Measurements from ENCODE around the gene NPR2.

Gene NPR2

DNA sequence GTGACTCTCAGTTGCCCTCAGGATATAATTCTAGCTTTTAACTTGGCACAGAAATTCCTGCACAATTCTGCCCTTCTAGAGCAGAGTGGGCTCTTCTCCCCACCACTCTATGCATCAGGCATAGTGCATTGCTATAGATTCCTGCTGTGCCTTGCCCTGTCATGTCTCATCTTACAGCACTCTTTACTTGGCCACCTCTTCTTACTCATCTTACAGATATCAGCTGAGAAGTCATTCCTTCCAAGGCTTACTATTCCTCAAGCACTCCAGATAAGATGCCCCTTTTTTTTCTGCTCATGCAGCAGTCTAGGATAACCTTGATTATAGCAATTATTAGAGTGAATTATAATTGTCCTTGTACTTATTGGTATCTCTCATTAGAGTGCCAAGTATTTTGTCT, 31.5 kb downstream of the NPR2 start:
- H3K4me1 ChIP-seq (ENCODE audit: insufficient read depth, low read length) = peaks cover 8% of the 10 kb centered on the region; the same call in 1 of the 2 replicates
- no peaks in the 10 kb centered on the region for H3K9me3 ChIP-seq (ENCODE audit: insufficient read depth, low read depth, low read length)
- no peaks in the 10 kb centered on the region for H3K27me3 ChIP-seq (ENCODE audit: insufficient read depth, low read length)

DNA sequence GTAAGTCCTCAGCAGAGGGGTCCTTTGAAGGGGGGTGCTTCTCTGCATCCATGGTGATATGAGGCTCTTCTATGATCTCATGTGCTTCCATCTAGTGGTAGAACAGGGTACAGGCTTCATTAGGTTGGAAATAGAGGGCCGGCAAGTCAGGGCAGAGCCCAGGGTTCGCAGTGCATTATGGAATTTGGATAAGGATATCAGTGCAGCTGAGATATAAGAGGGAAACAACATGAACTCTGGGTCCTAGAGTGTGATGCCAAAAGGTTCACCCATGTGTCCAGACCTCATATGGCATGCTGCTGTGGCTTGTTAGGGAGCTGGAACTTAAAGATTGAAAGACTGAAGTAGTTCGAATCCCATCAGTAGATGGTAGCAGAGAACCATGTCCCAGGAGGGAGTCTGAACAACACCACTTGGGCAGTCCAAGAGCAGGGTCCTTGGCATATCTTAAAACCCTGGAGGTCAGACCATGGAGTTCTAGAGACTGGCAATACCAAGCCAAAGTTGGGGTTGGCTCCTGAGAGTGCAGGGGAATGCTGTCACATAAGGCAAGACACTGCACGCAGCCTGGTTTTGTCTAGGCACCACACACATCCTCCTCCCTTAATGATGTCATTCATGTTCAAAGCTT, 34.8 kb downstream of the NPR2 start:
- Histone ChIP-seq H3K9me3 (ENCODE audit: insufficient read depth, low read depth, low read length) (no peaks in the 10 kb centered on the region), H3K27me3 (ENCODE audit: insufficient read depth, low read length) (no peaks in the 10 kb centered on the region), H3K4me1 (ENCODE audit: insufficient read depth, low read length) (peaks cover 14% of the 10 kb centered on the region; the same call in 1 of the 2 replicates), H3K27ac (ENCODE audit: low read length) (no peak overlapping the region), H3K36me3 (ENCODE audit: insufficient read depth, low read depth, low read length) (no peaks in the 10 kb centered on the region), H3K9ac (ENCODE audit: low read depth, low read length) (no peak overlapping the region), H3K4me3 (ENCODE audit: low read length) (no peak overlapping the region)

More for the DNA sequence above, 31.5 kb downstream of the NPR2 start:
- no peak overlapping the region for H3K4me3 ChIP-seq (ENCODE audit: low read length)
- no peak overlapping the region for H3K9ac ChIP-seq (ENCODE audit: low read depth, low read length)
- no peak overlapping the region for H3K27ac ChIP-seq (ENCODE audit: low read length)
- H3K36me3 ChIP-seq (ENCODE audit: insufficient read depth, low read depth, low read length) = no peaks in the 10 kb centered on the region

DNA sequence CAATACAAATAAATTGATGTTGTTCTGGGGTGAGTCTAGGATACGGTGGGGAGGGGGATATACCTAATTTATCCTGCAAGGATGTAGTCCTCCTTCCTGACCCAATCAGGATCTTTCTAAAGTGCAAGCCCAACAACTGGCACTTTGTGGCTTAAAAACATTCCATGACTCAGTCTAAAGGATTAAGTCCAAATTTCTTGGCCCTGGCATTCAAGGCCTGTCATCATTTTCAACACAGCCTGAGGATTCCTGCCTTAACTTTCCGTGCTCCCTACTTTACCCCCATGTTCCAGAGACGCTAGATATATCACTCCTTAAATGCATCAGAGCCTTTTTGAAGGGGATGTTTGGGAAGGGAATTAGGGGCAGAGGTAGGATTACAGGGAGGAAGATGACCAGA, 36.1 kb downstream of the NPR2 start:
- no peaks in the 10 kb centered on the region for H3K27me3 ChIP-seq (ENCODE audit: insufficient read depth, low read length)
- H3K4me3 ChIP-seq (ENCODE audit: low read length) = no peak overlapping the region
- no peaks in the 10 kb centered on the region for H3K9me3 ChIP-seq (ENCODE audit: insufficient read depth, low read depth, low read length)
- H3K27ac ChIP-seq (ENCODE audit: low read length) = no peak overlapping the region
- peaks cover 14% of the 10 kb centered on the region; the same call in 1 of the 2 replicates for H3K4me1 ChIP-seq (ENCODE audit: insufficient read depth, low read length)
- H3K36me3 ChIP-seq (ENCODE audit: insufficient read depth, low read depth, low read length) = no peaks in the 10 kb centered on the region
- H3K9ac ChIP-seq (ENCODE audit: low read depth, low read length) = no peak overlapping the region

DNA sequence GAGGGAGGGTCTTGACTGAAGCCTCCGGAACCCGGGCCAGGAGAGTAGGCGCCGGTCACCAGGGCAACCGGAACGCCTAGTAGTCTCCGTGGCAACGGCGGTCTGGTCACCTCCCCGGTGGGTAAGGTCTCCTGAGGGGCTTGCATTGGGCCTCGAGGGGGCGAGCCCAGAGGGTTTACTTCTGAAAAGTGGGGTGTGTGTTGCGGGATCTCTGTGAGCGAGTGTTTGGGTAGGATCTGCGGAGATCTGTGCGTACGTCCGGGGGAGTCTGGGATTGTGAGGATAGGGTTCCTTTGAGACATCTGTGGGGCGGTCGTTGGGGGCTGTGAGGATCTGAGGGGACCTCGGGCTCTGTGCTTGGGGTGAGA, 37.3 kb downstream of the NPR2 start, which contains the start of gene FAM221B:
Gene FAM221B, minus strand, starts transcription at position 17 of the 368 bp plus-strand sequence. CDS start 2,571 bp downstream, outside the sequence.
- Histone ChIP-seq H3K4me1 (ENCODE audit: insufficient read depth, low read length) (peaks cover 10% of the 10 kb centered on the region; the same call in 1 of the 2 replicates), H3K27me3 (ENCODE audit: insufficient read depth, low read length) (no peaks in the 10 kb centered on the region), H3K4me3 (ENCODE audit: low read length) (peak within 1 kb of the TSS; percentile 75), H3K9ac (ENCODE audit: low read depth, low read length) (peak within 1 kb of the TSS; percentile 61; the same call in 1 of the 2 replicates), H3K36me3 (ENCODE audit: insufficient read depth, low read depth, low read length) (no peaks in the 10 kb centered on the region), H3K27ac (ENCODE audit: low read length) (no peak within 1 kb of the TSS), H3K9me3 (ENCODE audit: insufficient read depth, low read depth, low read length) (no peaks in the 10 kb centered on the region)

DNA sequence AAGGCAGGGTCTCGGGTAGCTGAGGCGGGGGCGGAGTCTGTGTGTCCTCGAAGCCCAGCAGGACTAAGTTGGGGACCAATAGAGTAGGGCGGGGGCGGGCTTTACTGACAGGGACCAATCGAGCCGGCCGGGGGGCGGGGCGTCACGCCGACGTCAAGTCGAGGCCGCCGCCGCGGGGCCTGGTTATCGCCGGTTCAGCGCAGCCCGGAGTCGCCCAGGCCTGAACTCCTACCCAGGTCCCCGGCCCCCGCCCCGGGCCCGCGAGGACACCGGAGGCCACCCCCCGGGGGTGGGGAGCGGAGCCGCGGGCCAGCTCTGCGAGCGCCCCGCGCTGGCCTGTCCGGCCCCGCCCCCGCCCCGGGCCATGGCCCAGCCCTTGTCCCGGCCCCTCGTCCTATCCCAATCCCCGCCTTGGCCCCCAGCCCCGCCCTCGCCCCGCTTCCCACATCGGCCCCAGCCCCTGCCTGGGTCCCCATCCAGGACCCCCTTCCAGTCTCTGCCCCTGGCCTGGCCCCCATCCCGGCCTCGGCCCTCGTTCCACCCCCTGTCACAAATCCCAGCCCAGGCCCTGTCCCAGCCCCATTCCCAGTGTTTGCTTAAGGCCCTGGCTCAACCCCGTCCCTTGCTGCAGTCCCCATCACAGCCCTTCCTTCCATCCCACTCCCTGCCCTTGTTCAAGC, 37.8 kb downstream of the NPR2 start, which contains the start of gene TMEM8B:
Gene TMEM8B, plus strand, starts transcription at position 145 of the 680 bp plus-strand sequence. Its CDS starts 220 bp downstream, at position 365.
- Histone ChIP-seq H3K36me3 (ENCODE audit: insufficient read depth, low read depth, low read length) (no peaks in the 10 kb centered on the region), H3K4me3 (ENCODE audit: low read length) (peak within 1 kb of the TSS; percentile 75), H3K9me3 (ENCODE audit: insufficient read depth, low read depth, low read length) (no peaks in the 10 kb centered on the region), H3K27ac (ENCODE audit: low read length) (no peak within 1 kb of the TSS), H3K9ac (ENCODE audit: low read depth, low read length) (peak within 1 kb of the TSS; percentile 61; the same call in 1 of the 2 replicates), H3K27me3 (ENCODE audit: insufficient read depth, low read length) (no peaks in the 10 kb centered on the region), H3K4me1 (ENCODE audit: insufficient read depth, low read length) (peaks cover 7% of the 10 kb centered on the region; the same call in 1 of the 2 replicates)

DNA sequence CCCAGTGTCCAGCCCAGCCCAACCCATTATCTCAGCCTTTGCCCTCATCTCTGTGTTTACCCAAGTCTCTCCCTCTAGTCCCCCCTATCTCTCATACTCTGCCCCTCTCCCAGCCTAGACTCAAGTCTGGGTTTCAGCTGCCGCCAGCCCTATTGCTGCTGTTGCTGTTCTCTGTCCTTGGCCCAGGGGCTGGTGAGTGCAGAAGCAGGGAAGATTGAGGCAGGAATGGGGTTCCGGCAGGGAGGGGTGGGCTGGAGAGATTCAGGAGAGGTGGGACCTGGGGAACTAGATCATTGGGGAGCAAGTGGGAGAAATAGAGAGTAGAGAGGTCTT, 38.3 kb downstream of the NPR2 start:
- peak overlapping the region; percentile 75 for H3K4me3 ChIP-seq (ENCODE audit: low read length)
- H3K27me3 ChIP-seq (ENCODE audit: insufficient read depth, low read length) = no peaks in the 10 kb centered on the region
- no peaks in the 10 kb centered on the region for H3K9me3 ChIP-seq (ENCODE audit: insufficient read depth, low read depth, low read length)
- no peak overlapping the region for H3K27ac ChIP-seq (ENCODE audit: low read length)
- H3K36me3 ChIP-seq (ENCODE audit: insufficient read depth, low read depth, low read length) = no peaks in the 10 kb centered on the region
- peak overlapping the region; percentile 61; the same call in 1 of the 2 replicates for H3K9ac ChIP-seq (ENCODE audit: low read depth, low read length)
- peaks cover 6% of the 10 kb centered on the region; the same call in 1 of the 2 replicates for H3K4me1 ChIP-seq (ENCODE audit: insufficient read depth, low read length)

DNA sequence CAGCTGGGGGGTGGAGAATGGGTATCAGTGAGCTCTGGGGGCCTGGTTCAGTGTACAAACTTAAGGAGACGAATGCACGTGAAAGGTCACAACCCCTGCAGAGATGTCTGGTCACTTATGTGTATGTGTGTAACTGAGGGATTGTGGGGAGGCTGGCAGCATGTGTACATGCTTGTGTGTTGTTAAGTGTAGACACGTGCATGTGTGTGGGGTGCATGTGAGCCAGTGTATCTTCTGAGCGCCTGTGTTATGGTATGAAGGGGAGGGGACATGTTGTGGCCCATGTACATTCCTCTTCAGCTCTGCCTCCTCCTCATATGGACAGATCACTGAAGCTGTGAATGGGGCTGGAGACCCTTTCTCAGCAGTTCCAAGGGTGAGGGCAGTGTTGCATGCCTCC, 39.6 kb downstream of the NPR2 start:
- H3K9me3 ChIP-seq (ENCODE audit: insufficient read depth, low read depth, low read length) = no peaks in the 10 kb centered on the region
- no peak overlapping the region for H3K27ac ChIP-seq (ENCODE audit: low read length)
- H3K4me1 ChIP-seq (ENCODE audit: insufficient read depth, low read length) = peaks cover 6% of the 10 kb centered on the region; the same call in 1 of the 2 replicates
- no peaks in the 10 kb centered on the region for H3K27me3 ChIP-seq (ENCODE audit: insufficient read depth, low read length)
- no peak overlapping the region for H3K4me3 ChIP-seq (ENCODE audit: low read length)
- H3K36me3 ChIP-seq (ENCODE audit: insufficient read depth, low read depth, low read length) = no peaks in the 10 kb centered on the region
- H3K9ac ChIP-seq (ENCODE audit: low read depth, low read length) = no peak overlapping the region

DNA sequence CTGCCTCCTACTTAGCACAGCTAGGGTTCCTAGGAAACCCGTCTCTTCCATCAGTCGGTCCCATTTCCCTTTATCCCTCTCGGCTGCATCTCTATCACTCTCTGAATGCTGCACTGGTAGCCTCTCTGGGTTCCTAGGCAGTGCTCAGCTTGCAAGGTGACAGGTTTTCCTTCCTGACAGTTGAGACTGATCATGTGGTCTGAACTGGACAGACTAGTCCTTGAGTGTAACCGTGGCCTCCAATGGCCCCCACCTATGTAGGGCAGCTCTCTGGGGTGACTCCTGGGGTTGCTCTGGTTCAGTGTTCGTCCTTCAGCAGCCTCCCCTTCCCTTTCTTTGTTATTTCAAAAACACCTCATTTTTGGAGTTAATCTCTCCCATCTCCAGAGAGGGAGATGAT, 41.4 kb downstream of the NPR2 start:
- Histone ChIP-seq H3K4me1 (ENCODE audit: insufficient read depth, low read length) (peaks cover 6% of the 10 kb centered on the region; the same call in 1 of the 2 replicates), H3K9me3 (ENCODE audit: insufficient read depth, low read depth, low read length) (no peaks in the 10 kb centered on the region), H3K27me3 (ENCODE audit: insufficient read depth, low read length) (no peaks in the 10 kb centered on the region), H3K27ac (ENCODE audit: low read length) (no peak overlapping the region), H3K36me3 (ENCODE audit: insufficient read depth, low read depth, low read length) (no peaks in the 10 kb centered on the region), H3K9ac (ENCODE audit: low read depth, low read length) (no peak overlapping the region), H3K4me3 (ENCODE audit: low read length) (no peak overlapping the region)

DNA sequence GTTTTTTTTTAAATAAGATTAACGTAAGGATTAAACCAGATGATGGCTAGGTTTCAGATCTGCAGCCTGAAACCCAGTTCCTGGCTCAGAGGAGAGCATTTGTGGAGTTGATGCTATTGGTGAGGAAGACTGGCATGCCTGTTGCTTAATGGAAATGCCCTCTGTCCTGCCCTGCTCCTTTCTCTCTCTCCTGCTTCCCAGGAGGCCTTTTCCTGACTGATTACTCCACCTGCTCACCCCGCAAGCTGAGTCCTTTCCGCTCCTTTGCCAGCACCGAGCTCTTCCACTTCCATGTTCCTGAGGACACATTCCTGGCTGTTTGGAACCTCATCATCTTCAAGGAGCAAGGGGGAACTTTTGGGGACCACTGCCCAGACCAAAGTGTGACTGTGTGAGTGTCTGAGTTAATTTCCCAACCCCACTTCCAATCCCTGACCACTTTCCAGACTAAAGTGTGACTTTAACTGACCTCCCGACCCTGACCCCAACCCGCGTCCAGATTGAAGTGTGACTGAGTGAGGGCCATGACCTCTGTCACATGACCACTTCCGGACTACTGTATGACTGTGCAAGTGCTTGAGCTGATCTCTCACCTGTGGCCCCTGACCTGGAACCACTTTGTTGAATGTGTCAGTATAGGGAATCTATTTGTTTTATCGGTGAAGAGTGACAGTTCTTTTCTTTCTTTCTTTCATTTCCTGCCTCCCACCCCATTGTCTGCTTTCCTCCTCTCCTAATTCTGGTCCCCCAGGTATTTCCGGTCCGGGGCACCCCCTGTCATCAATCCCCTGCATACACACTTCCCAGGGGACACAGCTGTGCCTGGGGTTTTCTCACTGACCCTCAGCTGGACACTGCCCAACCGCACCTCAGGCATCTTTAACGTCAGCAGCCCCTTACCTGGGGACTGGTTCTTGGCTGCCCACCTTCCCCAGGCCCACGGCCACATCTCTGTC, 43.1 kb downstream of the NPR2 start:
- no peak overlapping the region for H3K4me3 ChIP-seq (ENCODE audit: low read length)
- H3K9ac ChIP-seq (ENCODE audit: low read depth, low read length) = no peak overlapping the region
- no peaks in the 10 kb centered on the region for H3K9me3 ChIP-seq (ENCODE audit: insufficient read depth, low read depth, low read length)
- H3K36me3 ChIP-seq (ENCODE audit: insufficient read depth, low read depth, low read length) = no peaks in the 10 kb centered on the region
- no peaks in the 10 kb centered on the region for H3K27me3 ChIP-seq (ENCODE audit: insufficient read depth, low read length)
- H3K4me1 ChIP-seq (ENCODE audit: insufficient read depth, low read length) = peaks cover 6% of the 10 kb centered on the region; the same call in 1 of the 2 replicates
- no peak overlapping the region for H3K27ac ChIP-seq (ENCODE audit: low read length)

DNA sequence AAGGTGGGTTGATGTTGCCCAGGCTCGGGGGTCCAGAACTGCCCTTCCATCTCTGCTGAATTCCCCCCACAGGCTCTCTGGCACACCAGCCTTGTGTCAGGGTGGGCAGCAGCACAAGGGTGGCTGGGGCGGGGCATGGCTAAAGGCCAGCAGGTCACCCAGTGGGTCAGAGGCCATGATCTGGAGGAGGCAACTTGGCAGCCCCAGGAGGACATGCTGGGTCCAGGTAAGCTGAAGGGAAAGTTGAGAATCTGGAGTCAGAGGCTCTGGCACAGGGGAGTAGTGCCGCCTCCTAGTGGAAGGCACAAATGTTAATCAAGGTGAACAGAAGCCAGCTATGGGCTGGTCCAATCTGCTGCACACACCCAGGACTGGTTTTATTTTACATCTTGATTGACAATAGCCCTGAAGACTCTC, 43.8 kb downstream of the NPR2 start:
- no peaks in the 10 kb centered on the region for H3K36me3 ChIP-seq (ENCODE audit: insufficient read depth, low read depth, low read length)
- H3K4me3 ChIP-seq (ENCODE audit: low read length) = no peak overlapping the region
- H3K9ac ChIP-seq (ENCODE audit: low read depth, low read length) = no peak overlapping the region
- H3K27ac ChIP-seq (ENCODE audit: low read length) = no peak overlapping the region
- H3K4me1 ChIP-seq (ENCODE audit: insufficient read depth, low read length) = no peaks in the 10 kb centered on the region
- no peaks in the 10 kb centered on the region for H3K27me3 ChIP-seq (ENCODE audit: insufficient read depth, low read length)
- no peaks in the 10 kb centered on the region for H3K9me3 ChIP-seq (ENCODE audit: insufficient read depth, low read depth, low read length)

DNA sequence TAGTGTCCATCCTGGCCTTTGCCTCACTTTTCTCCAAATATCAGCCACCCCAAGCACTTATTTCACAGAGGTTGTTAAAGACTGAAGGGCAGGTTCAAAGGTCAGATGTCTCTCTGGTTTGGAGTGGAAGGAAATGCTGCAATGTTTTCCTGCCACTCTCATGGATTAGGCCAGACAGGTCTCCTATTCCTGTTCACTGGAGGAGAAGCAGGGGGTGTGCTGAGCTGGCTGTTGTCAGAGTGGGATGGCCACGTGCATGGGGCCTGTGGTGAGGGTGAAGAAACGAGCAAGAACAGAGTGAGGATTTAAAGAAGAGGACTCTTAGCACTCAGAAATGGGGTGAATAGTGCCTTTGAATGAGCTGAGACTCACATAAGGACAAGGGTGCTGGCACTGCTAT, 44.4 kb downstream of the NPR2 start:
- Histone ChIP-seq H3K36me3 (ENCODE audit: insufficient read depth, low read depth, low read length) (no peaks in the 10 kb centered on the region), H3K9me3 (ENCODE audit: insufficient read depth, low read depth, low read length) (no peaks in the 10 kb centered on the region), H3K4me3 (ENCODE audit: low read length) (no peak overlapping the region), H3K27ac (ENCODE audit: low read length) (no peak overlapping the region), H3K4me1 (ENCODE audit: insufficient read depth, low read length) (no peaks in the 10 kb centered on the region), H3K27me3 (ENCODE audit: insufficient read depth, low read length) (no peaks in the 10 kb centered on the region), H3K9ac (ENCODE audit: low read depth, low read length) (no peak overlapping the region)
